Uterus (tissue), 4 donors: ENCODE data around the gene SOX1. TPM values are rescaled to one million over a fixed set of nuclear protein-coding genes. Genes with fewer than 3 reads are reported as not detected.

Experiments used
- DNase-seq, 2 donors: peaks; one replicate each; pipeline ENCODE4 v3.0.0-alpha.2; 2019 to 2020
- H3K27ac ChIP-seq, 2 donors: fragments of 200-600 bp; sonication (generic); 1 replicate in 1 of 2; 2 replicates in 1 of 2; pipeline ENCODE4 v1.5.1; 2016 to 2018
- H3K27me3 ChIP-seq, 2 donors: fragments of 200-600 bp; sonication (generic); one replicate each; pipeline ENCODE4 v1.5.1; 2018 to 2019; ENCODE audit warnings: control low read depth in 1 of 2
- H3K36me3 ChIP-seq, 2 donors: fragments of 200-600 bp; sonication (generic); one replicate each; pipeline ENCODE4 v1.5.1; 2019; ENCODE audit warnings: control low read depth in 1 of 2
- H3K4me1 ChIP-seq, 2 donors: fragments of 200-600 bp; sonication (generic); one replicate each; pipeline ENCODE4 v1.5.1; 2018 to 2019; ENCODE audit warnings: control low read depth in 1 of 2
- H3K4me3 ChIP-seq, 2 donors: fragments of 200-600 bp; sonication (generic); 1 replicate in 1 of 2; 2 replicates in 1 of 2; pipeline ENCODE4 v1.5.1; 2018 to 2019; ENCODE audit warnings: mild to moderate bottlenecking in 1 of 2
- H3K9me3 ChIP-seq, 2 donors: fragments of 200-600 bp; sonication (generic); one replicate each; pipeline ENCODE4 v1.5.1; 2019; ENCODE audit warnings: control low read depth in 1 of 2
- CTCF ChIP-seq, 4 experiments: fragments of 200-600 bp in 2 of 4; fragments of 450-650 bp in 2 of 4; sonication (generic) in 2 of 4; IDR thresholded peaks; one replicate each; pipeline ENCODE4 v1.5.1; 2016 to 2019; ENCODE audit warnings: antibody characterized with exemption in 4 of 4, mild to moderate bottlenecking in 2 of 4, moderate library complexity in 1 of 4
- POLR2A ChIP-seq, 2 donors: fragments of 450-650 bp; IDR thresholded peaks; one replicate each; pipeline ENCODE4 v1.6.1; 2016; ENCODE audit warnings: antibody characterized with exemption in 2 of 2, mild to moderate bottlenecking in 1 of 2, moderate library complexity in 1 of 2
- intact Hi-C: fragments of 100-400 bp; cut with DNase I; formaldehyde crosslinking; loops from one replicate; pipeline ENCODE4 v1.15.1; 2023; ENCODE audit warnings: low total_unique reads
- total RNA-seq, 4 donors: library from RNA; depleted of rRNA in 3 of 4; stranded (reverse); fragments of >200 nt in 3 of 4; gene quantifications; one replicate each; pipeline versions ENCODE4 v1.1.0 to v1.2.4, GENCODE V29; 2014 to 2023
- donor health status: DM: yes; HTN: yes; CAD: no.

SOX1 gene
- total RNA-seq, 4 donors from 2014 or later, result not detected

DNA sequence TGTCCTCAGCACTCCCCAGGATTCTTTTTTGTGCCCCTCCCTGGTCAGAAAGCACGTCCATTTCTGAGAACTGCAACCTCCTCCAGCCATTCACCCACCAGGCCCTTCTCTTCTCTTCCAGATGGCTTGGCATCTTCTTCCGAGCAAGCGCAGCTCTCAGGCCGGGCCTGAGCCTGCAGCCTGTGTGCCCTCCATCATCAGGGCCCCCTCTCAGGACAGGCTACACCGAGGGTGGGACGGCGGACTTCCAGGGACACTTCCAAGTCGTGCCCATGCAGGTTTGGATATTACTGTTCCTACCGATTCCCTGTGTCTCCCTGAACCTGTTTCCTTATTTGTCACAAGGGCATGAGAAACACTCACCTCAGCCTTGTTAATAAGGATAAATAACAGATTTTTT lies 28.4 kb downstream of the SOX1 start:
- DNase-seq, result no peak
- H3K9me3 ChIP-seq, result no peaks in the 10 kb centered on the region
- intact Hi-C loops, result no loop called here
- no peak overlapping the region for H3K4me3 ChIP-seq
- TF ChIP-seq POLR2A (IDR thresholded peaks at IDR 0.05) (no peak), CTCF (IDR thresholded peaks at IDR 0.05) (no peak)
- H3K4me1 ChIP-seq, result no peaks in the 10 kb centered on the region
- no peaks in the 10 kb centered on the region for H3K36me3 ChIP-seq
- H3K27me3 ChIP-seq, result peaks cover 0 to 3% of the 10 kb centered on the region in 2 donors
- H3K27ac ChIP-seq, result no peak overlapping the region

DNA sequence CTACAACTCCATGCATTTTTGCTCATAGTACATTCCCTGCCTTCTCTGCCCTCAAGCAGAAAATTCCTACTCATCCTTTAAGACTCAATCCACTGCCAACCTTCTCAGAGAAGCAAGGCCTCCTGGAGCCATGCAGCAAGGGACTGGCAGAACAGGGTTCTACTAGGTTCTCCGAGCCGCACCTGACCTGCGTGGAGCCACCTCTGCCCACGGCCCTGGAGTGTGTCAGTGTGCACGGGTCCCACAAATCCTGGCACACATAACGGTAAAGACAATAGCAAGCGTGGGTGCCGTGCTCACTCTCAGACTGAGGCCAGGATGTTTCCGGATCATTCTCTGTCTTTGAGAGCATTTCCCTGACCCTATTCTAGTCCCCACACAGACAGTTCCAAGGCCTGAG lies 30.0 kb downstream of the SOX1 start:
- H3K36me3 ChIP-seq, result no peaks in the 10 kb centered on the region

DNA sequence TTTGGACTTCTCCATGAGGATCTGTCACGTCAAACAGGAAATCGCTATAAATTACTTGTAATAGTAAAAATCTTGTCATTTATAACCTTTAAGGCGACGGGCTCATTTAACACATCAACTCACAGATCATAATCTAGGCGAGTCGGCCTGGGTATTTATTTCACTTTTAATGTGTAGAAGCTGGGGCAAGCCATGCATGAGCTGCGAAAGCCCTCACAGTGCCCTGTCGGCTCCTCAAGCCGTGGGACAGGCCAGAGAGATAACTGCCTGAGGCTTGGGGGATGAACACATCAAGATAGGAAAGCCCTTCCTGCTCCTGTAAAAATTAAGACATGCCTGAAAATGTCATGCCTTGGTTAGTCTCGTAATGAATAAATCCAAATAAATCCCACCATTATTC lies 30.8 kb downstream of the SOX1 start:
- intact Hi-C loops, result no loop called here
- H3K36me3 ChIP-seq, result no peaks in the 10 kb centered on the region
- H3K27me3 ChIP-seq, result peaks cover 0 to 3% of the 10 kb centered on the region in 2 donors
- no peaks in the 10 kb centered on the region for H3K9me3 ChIP-seq
- DNase-seq, result no peak
- TF ChIP-seq CTCF (IDR thresholded peaks at IDR 0.05), result no peak
- TF ChIP-seq POLR2A (IDR thresholded peaks at IDR 0.05), result no peak
- no peak overlapping the region for H3K27ac ChIP-seq
- H3K4me1 ChIP-seq, result no peaks in the 10 kb centered on the region
- no peak overlapping the region for H3K4me3 ChIP-seq

More for the DNA sequence above, 30.0 kb downstream of the SOX1 start:
- no peak overlapping the region for H3K4me3 ChIP-seq
- H3K9me3 ChIP-seq, result no peaks in the 10 kb centered on the region
- H3K27ac ChIP-seq, result no peak overlapping the region
- no peaks in the 10 kb centered on the region for H3K4me1 ChIP-seq
- intact Hi-C loops, result no loop called here
- peaks cover 0 to 3% of the 10 kb centered on the region in 2 donors for H3K27me3 ChIP-seq
- no peak for DNase-seq
- no peak for TF ChIP-seq CTCF (IDR thresholded peaks at IDR 0.05)

- TF ChIP-seq POLR2A (IDR thresholded peaks at IDR 0.05) (no peak), CTCF (IDR thresholded peaks at IDR 0.05) (no peak)
- Histone ChIP-seq H3K36me3 (no peaks in the 10 kb centered on the region), H3K4me1 (no peaks in the 10 kb centered on the region), H3K9me3 (no peaks in the 10 kb centered on the region), H3K27me3 (peaks cover 0 to 6% of the 10 kb centered on the region in 2 donors), H3K27ac (no peak overlapping the region), H3K4me3 (no peak overlapping the region)
- no peak for DNase-seq
- intact Hi-C loops, result no loop called here
These were observed 31.8 kb downstream of the SOX1 start for GRCh38 chr13:112098699-112099098.

DNA sequence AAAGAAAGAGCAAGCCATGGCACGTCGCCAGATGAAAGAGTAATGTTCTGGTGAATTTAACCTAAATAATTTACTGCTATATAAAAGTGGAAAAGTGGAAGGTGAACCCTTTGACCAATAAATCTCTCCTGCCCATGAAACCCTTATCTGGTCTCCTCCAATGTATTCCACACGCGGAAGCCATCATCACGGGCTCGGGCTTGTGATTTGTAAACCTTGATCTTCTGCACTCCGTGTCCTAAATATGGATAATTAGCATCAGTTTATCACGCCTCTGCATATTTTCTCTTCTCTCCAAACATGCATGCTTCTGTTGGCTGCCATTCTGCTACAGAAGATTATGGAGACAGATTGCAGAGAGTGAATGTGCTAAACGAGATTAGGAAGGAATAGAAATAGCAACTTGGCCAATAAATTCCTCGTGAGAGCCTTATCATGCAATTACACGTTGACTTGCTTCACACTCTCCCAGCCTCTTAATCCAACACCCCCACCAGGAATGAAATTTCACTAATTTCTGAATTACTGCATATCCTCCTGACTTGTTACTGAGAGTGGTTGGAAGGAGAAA lies 34.5 kb downstream of the SOX1 start:
- Histone ChIP-seq H3K27me3 (peaks cover 0 to 17% of the 10 kb centered on the region in 2 donors), H3K4me3 (no peak overlapping the region), H3K4me1 (no peaks in the 10 kb centered on the region), H3K36me3 (no peaks in the 10 kb centered on the region), H3K9me3 (no peaks in the 10 kb centered on the region), H3K27ac (no peak overlapping the region)
- TF ChIP-seq CTCF (IDR thresholded peaks at IDR 0.05) (no peak), POLR2A (IDR thresholded peaks at IDR 0.05) (no peak)
- intact Hi-C loops, result no loop called here
- no peak for DNase-seq
